Endothelial cell of umbilical vein (primary cell): ENCODE results near the gene C14orf132. TPM values are rescaled to one million over a fixed set of nuclear protein-coding genes. Genes with fewer than 3 reads are reported as not detected.

Source experiments
- BruUV-seq: library from RNA; stranded (reverse); fragments of 400-500 nt; replicated peaks from 2 replicates; lab custom pipeline; 2021; lab: Mats Ljungman, UMichigan
- CTCF ChIA-PET: fragments of 300-600, 350-600 bp; sonication (Branson Sonifier 250); formaldehyde crosslinking; loops from one replicate; lab custom pipeline; 2021; ENCODE audit warnings: antibody characterized with exemption, inconsistent platforms; lab: Charles Lee
- POLR2A ChIA-PET: fragments of 300-600, 350-600 bp; sonication (Branson Sonifier 250); formaldehyde crosslinking; loops from one replicate; lab custom pipeline; 2021; ENCODE audit warnings: antibody characterized with exemption, inconsistent platforms; lab: Charles Lee
- DNase-seq: peaks from one replicate; pipeline ENCODE4 v3.0.0-alpha.2; 2011; ENCODE audit warnings: low read depth, low spot score
- FAIRE-seq: peaks from 2 replicates; lab custom pipeline; 2011; peaks lifted over from hg19 to GRCh38; lab: Jason Lieb, UNC
- H2AFZ ChIP-seq: 2 replicates; pipeline ENCODE4 v1.6.0; 2012; ENCODE audit warnings: low read depth, low read length, control low read depth, inconsistent platforms
- H3K27ac ChIP-seq: 2 replicates; pipeline ENCODE4 v1.5.1; 2011; ENCODE audit warnings: low read depth, mild to moderate bottlenecking, control low read depth, low read length, moderate library complexity; ENCODE audit not compliant: insufficient read depth
- H3K27me3 ChIP-seq, 2 experiments: 2 replicates each; pipeline versions ENCODE4 v1.6.0 to v1.6.1; 2011; ENCODE audit warnings: low read length in 2 of 2, mixed read lengths in 1 of 2; ENCODE audit not compliant: control insufficient read depth in 2 of 2, insufficient read depth in 2 of 2
- H3K36me3 ChIP-seq, 2 experiments: 2 replicates in 1 of 2; 3 replicates in 1 of 2; pipeline ENCODE4 v1.5.1; 2011; ENCODE audit warnings: low read length in 2 of 2, mild to moderate bottlenecking in 1 of 2, moderate library complexity in 1 of 2; ENCODE audit not compliant: control insufficient read depth in 2 of 2, insufficient read depth in 2 of 2; ENCODE audit errors: extremely low read depth in 1 of 2
- H3K4me1 ChIP-seq: 3 replicates; pipeline ENCODE4 v1.5.1; 2011; ENCODE audit warnings: mild to moderate bottlenecking, low read length; ENCODE audit not compliant: control insufficient read depth, insufficient read depth; ENCODE audit errors: extremely low read depth
- H3K4me2 ChIP-seq: 2 replicates; pipeline ENCODE4 v1.6.1; 2011; ENCODE audit warnings: low read length, control low read depth, mixed read lengths; ENCODE audit not compliant: insufficient read depth
- H3K4me3 ChIP-seq, 3 experiments: fragments of 200-600 bp in 1 of 3; sonication (generic), shearing (Covaris generic) in 1 of 3; replicated peaks in 1 of 3; 2 replicates each; pipeline ENCODE4 v1.5.1; 2011 to 2016; ENCODE audit warnings: control low read depth in 3 of 3, low read length in 3 of 3, mild to moderate bottlenecking in 2 of 3, inconsistent platforms in 1 of 3, low read depth in 1 of 3, moderate library complexity in 1 of 3; ENCODE audit not compliant: insufficient read depth in 1 of 3
- H3K79me2 ChIP-seq: 2 replicates; pipeline ENCODE4 v1.6.0; 2012; ENCODE audit warnings: low read length, inconsistent platforms; ENCODE audit not compliant: control insufficient read depth, insufficient read depth
- H3K9ac ChIP-seq: replicated peaks from 2 replicates; pipeline ENCODE3; 2011; ENCODE audit warnings: low read length, control low read depth; ENCODE audit not compliant: insufficient read depth; ENCODE audit errors: extremely low read depth
- H3K9me1 ChIP-seq: replicated peaks from 3 replicates; pipeline ENCODE4 v1.6.0; 2011; ENCODE audit warnings: mild to moderate bottlenecking, low read length; ENCODE audit not compliant: control insufficient read depth, insufficient read depth; ENCODE audit errors: extremely low read depth
- H3K9me3 ChIP-seq: replicated peaks from 2 replicates; pipeline ENCODE4 v1.5.1; 2012; ENCODE audit warnings: low read length, inconsistent platforms; ENCODE audit not compliant: control insufficient read depth, insufficient read depth
- H4K20me1 ChIP-seq: replicated peaks from 2 replicates; pipeline ENCODE3; 2011; ENCODE audit warnings: mild to moderate bottlenecking, low read length; ENCODE audit not compliant: control insufficient read depth, insufficient read depth; ENCODE audit errors: extremely low read depth
- CTCF ChIP-seq, 2 donors: IDR thresholded peaks; 1 replicate in 1 of 2; 2 replicates in 1 of 2; pipeline ENCODE4 v1.5.1; 2011; ENCODE audit warnings: low read length in 2 of 2, mild to moderate bottlenecking in 2 of 2, moderate library complexity in 2 of 2, control low read depth in 1 of 2, inconsistent platforms in 1 of 2, low read depth in 1 of 2; ENCODE audit not compliant: insufficient read depth in 1 of 2; ENCODE audit errors: extremely low read depth in 1 of 2
- EZH2 ChIP-seq: IDR thresholded peaks from 2 replicates; pipeline ENCODE4 v1.6.1; 2012; ENCODE audit warnings: borderline replicate concordance, low read depth, mild to moderate bottlenecking, moderate library complexity, low read length, inconsistent platforms; ENCODE audit not compliant: severe bottlenecking
- FOS ChIP-seq: IDR thresholded peaks from 2 replicates; pipeline ENCODE4 v1.6.1; 2011; ENCODE audit warnings: mild to moderate bottlenecking, low read length, moderate library complexity, borderline replicate concordance; ENCODE audit not compliant: insufficient read depth
- GATA2 ChIP-seq: IDR thresholded peaks from 2 replicates; pipeline ENCODE4 v1.7.0; 2011; ENCODE audit warnings: low read depth, mild to moderate bottlenecking, moderate library complexity, mixed read lengths, low read length; ENCODE audit not compliant: insufficient read length, insufficient read depth
- JUN ChIP-seq: IDR thresholded peaks from 2 replicates; pipeline ENCODE4 v1.6.1; 2011; ENCODE audit warnings: borderline replicate concordance, low read depth; ENCODE audit not compliant: insufficient read length, insufficient read depth
- MYC ChIP-seq: IDR thresholded peaks from one replicate; pipeline ENCODE4 v1.6.1; 2011; ENCODE audit warnings: mild to moderate bottlenecking, low read depth, low read length
- POLR2A ChIP-seq: IDR thresholded peaks from 2 replicates; pipeline ENCODE4 v1.6.1; 2012; ENCODE audit warnings: low read depth, mild to moderate bottlenecking, control low read depth, low read length
- POLR2AphosphoS5 ChIP-seq: IDR thresholded peaks from 2 replicates; pipeline ENCODE4 v1.6.1; 2012; ENCODE audit warnings: low read depth, mild to moderate bottlenecking, control low read depth, low read length, moderate library complexity; ENCODE audit not compliant: insufficient read depth
- dilution Hi-C: fragments of 300-500 bp; cut with MboI; formaldehyde crosslinking; loops from one replicate; pipeline ENCODE4 v1.15.0; 2019; ENCODE audit warnings: low sequenced_read_pairs; ENCODE audit not compliant: extremely low pct_ligation_motif_present
- intact Hi-C: fragments of 100-400 bp; cut with micrococcal nuclease; formaldehyde crosslinking; loops from one replicate; pipeline ENCODE4 v1.10.0; 2022
- polyA plus RNA-seq, 4 experiments: library from polyadenylated mRNA; depleted of rRNA in 3 of 4; stranded (reverse) in 3 of 4; unstranded in 1 of 4; fragments of >200 nt; gene quantifications; 2 replicates each; pipeline versions ENCODE4 v1.2.1 to v1.2.3, GENCODE V29; 2011 to 2012; ENCODE audit warnings: missing spikeins in 1 of 4
- total RNA-seq: library from RNA; stranded (reverse); gene quantifications from 2 replicates; pipeline ENCODE4 v1.2.3, GENCODE V29; 2021
- TF ChIP-seq, protein P1 (sequence below): IDR thresholded peaks from 2 replicates; pipeline ENCODE4 v1.6.1; 2011; ENCODE audit not compliant: insufficient read depth, insufficient read length

C14orf132 gene
- total and polyA plus RNA-seq, 2 donors (not counting 3 experiments of a cell fraction or from before 2014, with no cell fraction given), result 3.2 to 7.6 TPM

- H3K27ac ChIP-seq, result no peak overlapping the region
- POLR2A ChIA-PET, result no interaction called here
- DNase-seq, result no peak
Observed at GRCh38 chr14:96119947-96120346, 80.8 kb downstream of the C14orf132 start.

More at GRCh38 chr14:96119947-96120346, 80.8 kb downstream of the C14orf132 start:
- Histone ChIP-seq H3K36me3 (no peaks in the 10 kb centered on the region), H3K27me3 (no peaks in the 10 kb centered on the region), H2AFZ (no peak overlapping the region), H4K20me1 (no peaks in the 10 kb centered on the region), H3K79me2 (no peaks in the 10 kb centered on the region), H3K9ac (no peak overlapping the region), H3K9me1 (no peaks in the 10 kb centered on the region), H3K4me1 (no peaks in the 10 kb centered on the region), H3K4me2 (no peak overlapping the region), H3K9me3 (no peaks in the 10 kb centered on the region), H3K4me3 (no peak overlapping the region)
- no peak for FAIRE-seq
- CTCF ChIA-PET, result no interaction called here
- intact Hi-C loops, result no loop called here
- TF ChIP-seq CTCF (IDR thresholded peaks at IDR 0.05; ENCODE audit: extremely low read depth in 1 of 2, insufficient read depth in 1 of 2, low read depth in 1 of 2, low read length in 2 of 2), result no peak
- TF ChIP-seq GATA2, result no peak
- TF ChIP-seq JUN, result no peak
- no peak for TF ChIP-seq FOS
- no peak for TF ChIP-seq POLR2A
- TF ChIP-seq EZH2, result no peak
- TF ChIP-seq, protein P1, sequence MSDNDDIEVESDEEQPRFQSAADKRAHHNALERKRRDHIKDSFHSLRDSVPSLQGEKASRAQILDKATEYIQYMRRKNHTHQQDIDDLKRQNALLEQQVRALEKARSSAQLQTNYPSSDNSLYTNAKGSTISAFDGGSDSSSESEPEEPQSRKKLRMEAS, result no peak
- TF ChIP-seq MYC, result no peak
- TF ChIP-seq POLR2AphosphoS5, result no peak
- dilution Hi-C loops, result no loop called here
- BruUV-seq, result no TSS peak
